ENCODE measurements around the gene CD300C.
"Not testable (repeated sequence)": the region's sequence is repeated elsewhere in the genome, so short reads cannot be mapped to it uniquely, and the experiment has no call there.

Gene CD300C

GRCh38 chr17:74561586-74561985 lies 15.7 kb upstream of the CD300C start:
- no peak for DNase-seq

- DNase-seq, result no peak
Observed at GRCh38 chr17:74558882-74559519, 13.1 kb upstream of the CD300C start.

- not testable (repeated sequence) for DNase-seq
Observed at GRCh38 chr17:74558402-74558801, 12.5 kb upstream of the CD300C start.

DNA sequence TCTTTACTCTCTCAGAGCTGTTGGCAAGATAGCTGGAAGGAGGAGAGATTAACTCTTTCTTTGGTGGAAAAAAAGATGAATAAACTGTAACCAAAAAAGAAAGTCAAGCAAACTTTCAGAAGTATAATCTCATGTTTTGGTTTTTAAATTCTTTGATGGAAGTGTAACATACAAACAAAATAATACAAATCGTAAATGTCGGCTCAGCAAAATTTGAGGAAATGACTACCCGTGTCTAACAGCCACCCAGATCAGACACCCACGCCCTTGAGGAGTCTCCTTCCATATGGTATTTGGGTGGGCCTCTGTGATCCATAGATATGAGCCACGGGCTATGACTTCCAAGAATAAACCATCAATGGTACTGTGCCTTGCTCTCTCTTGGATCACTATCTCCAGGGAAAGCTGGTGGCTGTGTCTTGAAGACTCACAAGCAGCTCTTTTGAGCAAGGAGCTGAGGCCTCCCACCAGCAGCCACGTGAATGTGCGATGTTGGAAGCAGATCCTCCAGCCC lies 9.6 kb upstream of the CD300C start:
- DNase-seq, result no peak

- DNase-seq, result no peak
Observed at GRCh38 chr17:74554909-74555308, 9.0 kb upstream of the CD300C start.

DNA sequence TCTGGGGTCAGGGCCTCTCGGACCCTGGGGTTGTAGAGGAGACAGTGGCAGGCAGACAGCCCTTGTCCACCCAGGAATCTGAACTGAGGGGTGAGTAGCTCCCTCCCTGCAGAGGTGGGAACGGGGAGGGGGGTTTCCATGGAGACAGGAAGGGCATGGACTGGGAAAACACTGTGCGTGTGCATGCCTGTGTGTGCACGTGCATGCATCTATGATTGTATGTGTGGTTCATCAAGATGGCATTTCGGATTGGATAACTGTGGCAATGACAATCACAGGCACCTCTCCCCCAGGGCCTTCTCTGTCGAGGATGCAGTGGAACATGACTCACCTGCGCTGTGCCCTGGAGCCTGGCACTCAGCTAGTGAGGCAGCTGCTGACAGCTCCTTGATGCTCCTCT lies 6.1 kb upstream of the CD300C start:
- DNase-seq, result no peak

DNA sequence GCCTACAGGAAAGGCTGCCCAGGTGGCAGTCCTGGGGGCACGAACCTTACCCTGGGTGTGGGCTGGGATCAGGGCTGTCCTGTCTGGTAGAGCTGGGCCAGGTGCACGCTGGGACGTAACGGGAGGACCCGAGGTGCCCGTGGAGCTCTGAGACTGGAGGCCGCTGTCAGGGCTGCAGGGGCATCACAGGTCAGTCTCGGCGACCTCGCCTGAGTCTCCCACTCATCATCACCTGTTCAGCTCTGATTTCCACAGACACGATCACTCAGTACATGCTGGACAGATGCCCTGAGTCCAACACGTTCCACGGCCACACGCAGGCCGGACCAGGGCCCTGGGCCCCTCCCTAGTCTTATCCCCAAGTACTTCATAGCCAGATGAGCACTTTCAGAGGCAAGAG lies 4.7 kb upstream of the CD300C start:
- no peak for DNase-seq

GRCh38 chr17:74549343-74549742 lies 3.4 kb upstream of the CD300C start:
- no peak for DNase-seq

DNA sequence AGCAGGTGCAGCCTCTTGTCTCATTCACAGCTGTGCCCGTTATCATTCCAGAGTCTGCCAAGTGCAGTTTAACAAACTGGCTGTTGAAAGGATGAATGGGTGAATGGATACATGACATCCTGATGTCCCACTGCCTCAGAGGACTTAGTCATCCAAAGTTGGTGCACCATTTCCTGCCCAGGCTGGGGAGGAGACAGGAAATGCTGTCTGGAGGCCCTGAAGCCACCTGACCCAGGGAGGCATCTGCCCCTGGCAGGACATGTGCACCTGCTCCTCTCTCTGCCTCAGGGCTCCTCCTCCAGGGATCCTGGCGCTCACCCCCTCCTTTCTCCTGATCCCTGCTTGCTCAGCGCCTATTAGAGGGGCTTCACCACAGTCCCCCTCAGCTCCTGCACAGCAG lies 1.8 kb upstream of the CD300C start:
- DNase-seq, result no peak

DNA sequence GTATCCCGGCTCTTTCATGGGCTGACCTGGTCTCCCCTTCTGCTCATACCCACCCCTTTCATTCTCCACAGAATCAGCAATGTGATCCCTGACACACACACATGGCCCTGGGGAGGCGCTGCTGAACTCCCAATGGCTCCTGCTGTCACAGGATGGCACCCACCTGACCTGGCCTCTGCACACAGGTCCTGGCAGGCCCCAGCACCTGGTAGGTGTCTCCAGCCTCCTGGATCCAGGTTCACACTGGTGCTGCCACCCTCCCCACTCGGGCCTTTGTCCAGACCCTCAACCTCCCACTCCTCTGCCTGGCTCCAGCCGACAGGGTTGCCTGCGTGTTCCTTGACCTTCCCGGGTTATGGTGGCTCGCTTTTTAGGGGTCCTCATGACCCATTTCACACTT lies 1.3 kb upstream of the CD300C start:
- DNase-seq, result no peak

- no peak for DNase-seq
Observed at GRCh38 chr17:74546586-74546985, 671 bp upstream of the CD300C start.

DNA sequence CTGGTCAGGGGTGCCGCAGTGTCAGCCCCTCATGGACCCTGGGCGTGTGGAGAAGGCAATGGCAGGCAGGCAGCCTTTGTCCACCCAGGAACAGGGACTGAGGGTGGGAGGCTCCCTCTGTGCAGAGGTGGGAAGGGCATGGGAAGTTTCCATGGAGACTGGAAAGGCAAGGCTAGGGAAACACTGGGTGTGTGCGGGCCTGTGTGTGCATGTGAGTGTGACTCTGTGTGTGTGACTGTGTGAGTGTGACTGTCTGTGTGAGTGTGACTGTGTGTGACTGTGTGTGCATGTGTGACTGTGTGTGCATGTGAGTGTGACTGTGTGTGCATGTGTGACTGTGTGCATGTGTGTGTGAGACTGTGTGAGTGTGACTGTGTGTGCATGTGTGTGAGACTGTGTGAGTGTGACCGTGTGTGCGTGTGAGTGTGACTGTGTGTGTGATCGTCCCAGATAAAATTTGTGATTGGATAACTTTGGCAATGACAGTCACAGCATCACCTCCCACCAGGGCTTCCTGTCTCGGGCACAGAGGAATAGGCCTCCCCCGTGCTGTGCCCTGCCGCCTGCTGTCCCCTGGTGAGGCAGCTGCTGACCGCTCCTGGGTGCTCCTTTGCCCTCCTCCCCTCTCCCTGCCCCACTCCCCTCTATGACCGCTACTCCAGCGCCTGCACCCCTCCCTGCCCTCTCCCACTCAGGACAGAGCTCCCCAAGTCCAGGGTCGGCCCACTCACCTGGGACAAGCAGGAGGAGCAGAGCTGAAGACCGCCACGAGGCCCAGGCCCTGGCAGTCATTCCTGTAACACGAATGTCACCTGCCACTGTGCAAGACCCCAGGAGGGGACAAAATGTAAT lies 698 bp downstream of the CD300C start:
- DNase-seq, result no peak

DNA sequence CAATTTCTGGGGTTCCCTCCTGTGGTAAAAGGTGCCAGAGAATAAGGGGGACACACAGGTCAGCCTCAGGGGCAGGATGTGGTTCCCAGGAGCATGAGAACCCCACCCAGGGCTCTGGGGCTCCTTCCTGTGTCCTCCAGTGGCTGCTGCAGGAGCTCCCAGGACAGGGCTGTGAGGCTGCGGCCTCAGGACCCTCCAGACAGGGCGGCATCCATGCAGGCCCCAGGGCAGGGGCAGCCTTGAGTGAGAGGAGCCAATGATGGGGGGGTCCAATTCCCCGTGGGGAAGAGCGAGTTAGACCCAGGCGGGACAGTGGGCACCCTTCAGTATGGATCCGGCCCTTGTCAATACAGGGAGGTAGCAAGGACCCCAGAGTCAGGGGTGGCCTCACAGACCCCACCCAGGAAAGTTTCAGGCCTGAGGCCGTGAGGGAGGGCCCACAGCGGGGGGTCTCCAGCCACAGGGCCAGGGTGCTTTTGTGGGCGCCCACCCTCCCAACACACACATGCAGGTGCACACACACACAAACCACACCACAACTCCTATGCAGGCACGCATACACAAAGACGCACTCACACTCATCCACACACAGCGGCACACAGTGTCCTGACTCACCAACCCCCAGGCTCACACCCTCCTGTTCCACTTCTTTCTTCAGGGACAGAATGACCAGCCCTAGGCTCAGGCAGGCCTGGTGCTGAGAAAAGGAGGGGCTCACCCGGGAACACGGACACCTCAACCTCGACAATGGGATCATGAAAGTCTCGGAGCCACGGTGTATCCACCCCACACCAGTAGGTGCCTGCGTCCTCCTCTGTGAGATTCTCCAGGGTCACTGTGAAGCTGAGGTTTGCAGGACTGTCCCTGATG lies 1.8 kb downstream of the CD300C start:
- DNase-seq, result no peak

- DNase-seq, result no peak
Observed at GRCh38 chr17:74543406-74543805, 2.5 kb downstream of the CD300C start.

DNA sequence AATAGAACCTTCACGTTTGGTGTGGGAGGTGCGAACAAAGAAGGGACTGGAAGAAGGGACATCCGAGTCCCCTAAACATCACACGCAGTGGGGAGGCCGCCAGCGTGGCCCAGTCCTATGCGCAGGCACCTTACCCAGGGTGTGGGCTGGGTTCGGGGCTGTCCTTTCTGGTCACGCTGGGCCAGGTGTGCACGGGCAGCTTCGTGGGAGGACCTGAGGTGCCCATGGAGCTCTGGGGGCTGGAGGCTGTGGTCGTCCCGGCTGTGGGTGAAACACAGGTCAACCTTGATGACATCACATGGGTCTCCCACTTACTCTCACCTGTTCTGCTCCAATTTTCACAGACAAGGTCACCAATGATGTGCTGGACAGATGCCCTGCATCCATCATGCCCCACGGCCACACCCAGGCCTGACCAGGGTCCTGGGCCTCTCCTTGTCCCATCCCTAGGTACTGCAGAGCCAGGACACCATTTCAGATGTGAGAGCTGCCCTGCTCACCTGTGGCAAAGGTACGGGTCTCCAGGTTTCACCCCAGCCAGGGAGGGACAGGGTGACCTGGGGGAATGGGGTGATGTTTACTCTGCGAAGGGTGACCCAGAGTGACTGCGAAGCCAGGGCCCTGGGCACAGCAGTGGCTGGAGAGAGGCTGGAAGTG lies 3.1 kb downstream of the CD300C start:
- DNase-seq, result no peak

DNA sequence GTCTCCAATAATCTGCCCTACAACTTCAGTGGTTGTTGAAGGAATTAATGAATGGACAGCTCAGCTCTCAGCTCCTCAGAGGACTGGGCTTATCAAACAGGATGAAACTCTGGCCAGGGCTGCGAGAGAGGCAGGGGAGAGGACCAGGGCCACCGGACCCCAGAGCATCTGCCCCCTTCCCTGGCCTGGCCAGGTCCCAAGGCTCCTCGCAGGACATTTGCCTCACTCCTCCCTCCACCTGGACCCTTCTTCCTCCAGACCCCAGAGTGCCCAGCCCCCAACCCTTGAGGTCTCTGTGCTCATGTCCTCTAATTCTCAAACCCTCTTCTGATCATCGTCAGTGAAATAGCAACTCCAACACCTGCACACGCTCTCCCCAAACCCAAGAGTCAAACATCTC lies 3.7 kb downstream of the CD300C start:
- DNase-seq, result no peak

DNA sequence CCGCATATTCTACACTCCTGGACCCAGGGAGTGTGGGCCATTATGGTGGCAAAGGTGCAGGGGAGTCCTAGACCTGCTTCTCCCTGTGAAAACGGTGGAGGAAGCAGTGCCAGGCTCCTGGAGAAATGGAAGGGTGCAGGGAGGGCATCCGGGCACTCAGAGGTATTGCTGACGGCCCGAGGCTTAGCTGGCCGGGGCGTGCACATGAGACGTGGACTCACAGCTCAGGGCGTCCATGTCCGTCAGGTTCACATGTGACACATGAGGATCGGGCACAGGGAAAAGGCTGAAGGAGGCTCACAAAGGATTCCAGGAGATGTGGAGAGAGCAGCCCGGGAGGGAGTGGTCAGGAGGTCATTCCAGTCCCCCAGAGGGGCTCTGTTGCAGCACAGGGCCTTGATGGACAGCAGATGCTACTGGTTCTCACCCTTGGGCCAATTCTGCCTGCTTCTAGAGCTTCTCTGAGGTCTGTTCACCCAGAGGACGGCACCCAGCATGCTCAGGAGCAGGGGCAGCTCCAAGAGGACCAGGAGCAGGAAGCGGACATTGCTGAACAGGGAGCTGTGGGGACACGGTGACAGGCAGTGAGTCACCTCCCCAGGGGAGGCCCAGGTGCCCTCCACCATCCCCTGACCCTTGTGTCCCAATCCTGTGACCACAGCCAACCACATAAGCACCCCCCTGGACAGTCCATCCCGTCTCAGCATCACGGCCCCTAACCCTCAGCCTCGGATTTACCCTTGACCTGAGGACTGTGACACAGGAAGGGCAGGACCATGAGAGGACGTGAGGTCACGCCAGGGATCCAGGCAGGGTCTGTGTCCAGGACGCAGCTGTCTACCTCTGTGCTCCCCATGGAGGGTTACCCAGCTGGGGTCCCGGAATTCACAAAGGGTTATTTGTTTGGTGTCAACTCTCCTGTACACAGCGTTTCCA lies 4.5 kb downstream of the CD300C start:
- no peak for DNase-seq

- no peak for DNase-seq
Observed at GRCh38 chr17:74539281-74539820, 6.6 kb downstream of the CD300C start.

GRCh38 chr17:74536890-74537289 lies 9.0 kb downstream of the CD300C start:
- no peak for DNase-seq

GRCh38 chr17:74532115-74532514 lies 13.8 kb downstream of the CD300C start:
- no peak for DNase-seq

GRCh38 chr17:74531231-74531761 lies 14.6 kb downstream of the CD300C start, which contains the start of gene CD300LB:
Gene CD300LB (minus strand): TSS chr17:74531475. CDS start chr17:74531350, 125 bp downstream.
- DNase-seq, result no peak
